Esophagus muscularis mucosa (tissue), 4 donors: ENCODE measurements around the gene ISCA2. TPM values are rescaled to one million over a fixed set of nuclear protein-coding genes. Genes with fewer than 3 reads are reported as not detected.

Experiments
- DNase-seq: peaks from one replicate; pipeline ENCODE4 v3.0.0-alpha.2; 2017; ENCODE audit errors: extremely low spot score
- H3K27ac ChIP-seq, 4 donors: fragments of 200-600 bp; sonication (generic); replicated peaks in 1 of 4; 1 replicate in 3 of 4; 2 replicates in 1 of 4; pipeline ENCODE4 v1.5.1; 2016 to 2019; ENCODE audit warnings: mild to moderate bottlenecking in 1 of 4
- H3K27me3 ChIP-seq, 4 donors: fragments of 200-600 bp; sonication (generic); one replicate each; pipeline versions ENCODE4 v1.5.1 to v1.6.0; 2016 to 2019
- H3K36me3 ChIP-seq, 4 donors: fragments of 200-600 bp; sonication (generic); one replicate each; pipeline ENCODE4 v1.5.1; 2016 to 2019
- H3K4me1 ChIP-seq, 4 donors: fragments of 200-600 bp; sonication (generic); one replicate each; pipeline ENCODE4 v1.5.1; 2016 to 2019
- H3K4me3 ChIP-seq, 4 donors: fragments of 200-600 bp; sonication (generic); 1 replicate in 2 of 4; 2 replicates in 2 of 4; pipeline ENCODE4 v1.5.1; 2016 to 2019; ENCODE audit warnings: mild to moderate bottlenecking in 4 of 4, moderate library complexity in 1 of 4
- H3K9me3 ChIP-seq, 4 donors: fragments of 200-600 bp; sonication (generic); 1 replicate in 3 of 4; 2 replicates in 1 of 4; pipeline ENCODE4 v1.5.1; 2016 to 2019
- EP300 ChIP-seq: sonication (generic); formaldehyde crosslinking; IDR thresholded peaks from one replicate; pipeline ENCODE4 v1.6.1; 2017; ENCODE audit warnings: antibody characterized with exemption
- POLR2A ChIP-seq: fragments of 450-650 bp; IDR thresholded peaks from one replicate; pipeline ENCODE4 v1.6.1; 2017; ENCODE audit warnings: antibody characterized with exemption, moderate library complexity, mild to moderate bottlenecking, low read depth
- POLR2AphosphoS5 ChIP-seq, 2 donors: sonication (generic); formaldehyde crosslinking; IDR thresholded peaks; one replicate each; pipeline ENCODE4 v1.6.1; 2017; ENCODE audit warnings: antibody characterized with exemption in 2 of 2
- WGBS: methylation state at CpG from one replicate; pipeline ENCODE4 v1.1.5; 2018; 5-methylcytosine and 5-hydroxymethylcytosine counted together
- intact Hi-C: fragments of 100-400 bp; cut with DNase I; formaldehyde crosslinking; loops from one replicate; pipeline ENCODE4 v1.15.1; 2023
- total RNA-seq, 4 donors: library from RNA; depleted of rRNA; stranded (reverse); fragments of >200 nt; gene quantifications; one replicate each; pipeline versions ENCODE4 v1.1.0 to v1.2.1, GENCODE V29; 2016
- TF ChIP-seq, protein P1 (sequence below), 3 experiments: fragments of 200-600 bp in 2 of 3; fragments of 450-650 bp in 1 of 3; sonication (generic) in 2 of 3; IDR thresholded peaks; one replicate each; pipeline ENCODE4 v1.5.1; 2017 to 2019; ENCODE audit warnings: antibody characterized with exemption in 3 of 3, mild to moderate bottlenecking in 2 of 3, moderate library complexity in 1 of 3

Gene ISCA2
- total RNA-seq, 4 donors from 2014 or later: 5.8 to 20.4 (median 15.1) TPM

DNA sequence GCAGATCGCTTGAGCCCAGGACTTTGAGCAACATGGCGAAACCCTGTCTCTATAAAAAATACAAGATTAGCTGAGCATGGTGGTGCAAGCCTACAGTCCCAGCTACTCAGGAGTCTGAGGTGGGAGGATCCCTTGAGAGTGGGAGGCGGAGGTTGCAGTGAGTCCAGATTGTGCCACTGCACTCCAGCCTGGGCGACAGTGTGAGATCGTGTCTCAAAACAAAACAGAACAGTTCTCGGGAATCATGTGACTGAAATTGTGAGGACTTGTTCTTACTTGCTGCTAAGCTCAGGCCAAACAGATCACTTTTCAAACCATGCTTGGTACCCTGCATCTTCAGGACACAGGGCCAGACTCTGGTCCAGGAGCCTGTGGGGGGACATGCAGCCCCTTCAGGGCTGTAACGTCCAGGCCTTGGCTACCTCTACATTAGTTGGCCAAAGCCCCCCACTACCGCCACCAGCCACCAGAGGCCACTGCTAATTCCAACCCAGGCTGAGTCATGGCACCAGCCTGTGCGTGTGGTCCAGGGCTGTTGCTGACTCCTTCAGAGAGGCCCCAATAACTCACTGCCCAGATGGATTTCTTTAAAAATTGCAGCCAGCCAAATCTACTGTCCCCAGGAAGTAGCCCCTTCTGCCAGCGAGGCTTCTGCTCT lies 34.1 kb upstream of the ISCA2 start:
- H3K36me3 ChIP-seq: no peaks in the 10 kb centered on the region
- H3K4me1 ChIP-seq: peaks cover 0 to 8% (median 3%) of the 10 kb centered on the region in 4 donors
- intact Hi-C loops: no loop called here
- no peak for DNase-seq
- WGBS: 78% methylated on average over 8 of the region's 10 CpGs
- no peaks in the 10 kb centered on the region for H3K9me3 ChIP-seq
- no peak for TF ChIP-seq EP300
- TF ChIP-seq, protein P1, sequence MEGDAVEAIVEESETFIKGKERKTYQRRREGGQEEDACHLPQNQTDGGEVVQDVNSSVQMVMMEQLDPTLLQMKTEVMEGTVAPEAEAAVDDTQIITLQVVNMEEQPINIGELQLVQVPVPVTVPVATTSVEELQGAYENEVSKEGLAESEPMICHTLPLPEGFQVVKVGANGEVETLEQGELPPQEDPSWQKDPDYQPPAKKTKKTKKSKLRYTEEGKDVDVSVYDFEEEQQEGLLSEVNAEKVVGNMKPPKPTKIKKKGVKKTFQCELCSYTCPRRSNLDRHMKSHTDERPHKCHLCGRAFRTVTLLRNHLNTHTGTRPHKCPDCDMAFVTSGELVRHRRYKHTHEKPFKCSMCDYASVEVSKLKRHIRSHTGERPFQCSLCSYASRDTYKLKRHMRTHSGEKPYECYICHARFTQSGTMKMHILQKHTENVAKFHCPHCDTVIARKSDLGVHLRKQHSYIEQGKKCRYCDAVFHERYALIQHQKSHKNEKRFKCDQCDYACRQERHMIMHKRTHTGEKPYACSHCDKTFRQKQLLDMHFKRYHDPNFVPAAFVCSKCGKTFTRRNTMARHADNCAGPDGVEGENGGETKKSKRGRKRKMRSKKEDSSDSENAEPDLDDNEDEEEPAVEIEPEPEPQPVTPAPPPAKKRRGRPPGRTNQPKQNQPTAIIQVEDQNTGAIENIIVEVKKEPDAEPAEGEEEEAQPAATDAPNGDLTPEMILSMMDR (IDR thresholded peaks at IDR 0.05): peak; percentile 11 to 45 (median 20)
- H3K4me3 ChIP-seq: no peak overlapping the region
- no peaks in the 10 kb centered on the region for H3K27me3 ChIP-seq
- H3K27ac ChIP-seq: no peak overlapping the region

DNA sequence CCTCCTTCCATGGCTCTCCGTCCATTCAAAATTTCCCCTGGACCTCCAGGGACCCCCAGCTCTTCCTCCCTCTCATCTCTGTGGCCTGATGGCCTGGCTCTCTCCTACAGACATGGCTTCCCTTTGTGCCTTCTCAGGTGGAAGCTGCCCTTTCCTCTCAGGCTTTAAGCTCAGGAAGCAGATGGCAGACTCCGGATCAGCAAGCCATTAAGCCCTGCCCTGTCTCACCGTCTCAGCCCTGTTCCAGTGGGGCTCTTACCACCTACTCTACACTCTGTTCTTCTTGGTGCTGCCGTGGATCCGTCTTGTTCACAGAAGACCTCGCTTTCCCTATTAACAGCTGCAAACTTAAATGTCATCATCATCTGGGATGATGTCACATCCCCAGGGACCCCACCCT lies 33.6 kb upstream of the ISCA2 start:
- intact Hi-C loops: no loop called here
- TF ChIP-seq, protein P1 (IDR thresholded peaks at IDR 0.05): no peak
- TF ChIP-seq EP300 (no peak), POLR2AphosphoS5 (IDR thresholded peaks at IDR 0.05) (no peak), POLR2A (no peak)

DNA sequence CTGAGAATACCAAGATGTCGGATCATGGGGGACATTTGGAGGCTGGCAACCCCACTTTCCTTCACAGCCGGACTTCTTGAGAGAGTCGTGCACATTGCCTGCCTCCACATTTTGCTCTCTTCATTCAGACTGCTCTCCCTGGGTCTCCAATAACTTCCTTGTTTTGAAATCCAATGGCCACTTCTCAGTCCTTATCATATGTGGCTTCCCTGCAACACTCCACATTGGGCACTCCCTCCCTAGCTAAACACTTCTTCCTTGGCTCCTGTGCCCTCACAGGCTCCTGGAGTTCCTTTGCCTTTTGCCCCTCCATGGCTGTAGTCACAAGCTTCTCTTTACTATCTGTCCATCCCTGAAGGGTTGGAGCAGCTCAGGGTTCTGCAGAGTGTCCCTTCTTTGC lies 30.6 kb upstream of the ISCA2 start:
- Histone ChIP-seq H3K36me3 (no peaks in the 10 kb centered on the region), H3K27ac (no peak overlapping the region), H3K4me3 (no peak overlapping the region), H3K4me1 (peaks cover 0 to 8% (median 3%) of the 10 kb centered on the region in 4 donors), H3K9me3 (no peaks in the 10 kb centered on the region), H3K27me3 (no peaks in the 10 kb centered on the region)
- TF ChIP-seq POLR2AphosphoS5 (IDR thresholded peaks at IDR 0.05) (no peak), EP300 (no peak), POLR2A (no peak)
- TF ChIP-seq, protein P1 (IDR thresholded peaks at IDR 0.05): no peak
- WGBS: 96% methylated on average over 3 of the region's 3 CpGs
- DNase-seq: no peak
- intact Hi-C loops: no loop called here

More for the DNA sequence above, 33.6 kb upstream of the ISCA2 start:
- 75% methylated on average over 6 of the region's 6 CpGs for WGBS
- Histone ChIP-seq H3K27me3 (no peaks in the 10 kb centered on the region), H3K4me1 (peaks cover 0 to 8% (median 3%) of the 10 kb centered on the region in 4 donors), H3K27ac (no peak overlapping the region), H3K36me3 (no peaks in the 10 kb centered on the region), H3K9me3 (no peaks in the 10 kb centered on the region), H3K4me3 (no peak overlapping the region)
- DNase-seq: no peak

DNA sequence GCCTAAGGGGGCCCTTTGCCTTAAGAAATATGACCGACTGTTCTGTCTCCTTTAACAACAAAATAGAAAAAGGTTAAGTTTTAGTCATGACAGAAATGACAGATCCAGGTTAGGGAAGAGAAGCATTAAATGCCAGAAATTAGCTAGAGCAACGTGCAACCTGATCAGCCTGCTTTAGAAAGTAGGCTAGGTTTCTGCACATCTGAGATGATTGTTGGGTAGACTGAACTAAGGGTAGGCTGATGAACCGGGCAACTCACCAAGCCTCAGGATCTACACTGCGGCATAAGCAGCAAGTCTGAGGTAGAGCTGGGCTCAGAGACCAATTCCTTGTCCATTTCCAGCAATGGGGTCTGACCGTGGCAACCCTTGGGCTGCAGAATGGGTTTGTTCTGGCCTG lies 29.9 kb upstream of the ISCA2 start:
- H3K4me3 ChIP-seq: no peak overlapping the region

More for the DNA sequence above, 29.9 kb upstream of the ISCA2 start:
- no peak overlapping the region for H3K27ac ChIP-seq
- H3K9me3 ChIP-seq: no peaks in the 10 kb centered on the region
- peaks cover 0 to 11% (median 4%) of the 10 kb centered on the region in 4 donors for H3K4me1 ChIP-seq
- no peak for DNase-seq
- WGBS: 87% methylated on average over 5 of the region's 5 CpGs
- peaks cover 0 to 3% (median 0%) of the 10 kb centered on the region in 4 donors for H3K36me3 ChIP-seq
- intact Hi-C loops: no loop called here
- TF ChIP-seq POLR2AphosphoS5 (IDR thresholded peaks at IDR 0.05) (no peak), POLR2A (no peak), EP300 (no peak)
- TF ChIP-seq, protein P1 (IDR thresholded peaks at IDR 0.05): no peak
- H3K27me3 ChIP-seq: no peaks in the 10 kb centered on the region
